Transverse colon (tissue), 4 donors: Measurements from ENCODE around the gene FGF22. TPM values are rescaled to one million over a fixed set of nuclear protein-coding genes. Genes with fewer than 3 reads are reported as not detected.
"Not testable (repeated sequence)": the region's sequence is repeated elsewhere in the genome, so short reads cannot be mapped to it uniquely, and the experiment has no call there.

Source experiments
- DNase-seq: peaks from one replicate; pipeline ENCODE4 v3.0.0-alpha.2; 2019
- H3K27ac ChIP-seq, 4 donors: fragments of 200-600 bp; sonication (generic); 2 replicates each; pipeline ENCODE4 v1.5.1; 2016 to 2018; ENCODE audit warnings: inconsistent platforms in 4 of 4
- H3K27me3 ChIP-seq: fragments of 200-600 bp; sonication (generic); 2 replicates; pipeline ENCODE4 v1.5.1; 2017; ENCODE audit warnings: inconsistent platforms
- H3K36me3 ChIP-seq, 4 donors: fragments of 200-600 bp; sonication (generic); 2 replicates each; pipeline ENCODE4 v1.5.1; 2017 to 2019; ENCODE audit warnings: inconsistent platforms in 4 of 4
- H3K4me1 ChIP-seq, 4 donors: fragments of 200-600 bp; sonication (generic); 2 replicates each; pipeline ENCODE4 v1.5.1; 2017 to 2020; ENCODE audit warnings: inconsistent platforms in 4 of 4
- H3K4me3 ChIP-seq, 4 donors: fragments of 200-600 bp; sonication (generic); 1 replicate in 1 of 4; 2 replicates in 3 of 4; pipeline versions ENCODE4 v1.5.1 to v1.6.1; 2017 to 2019; ENCODE audit warnings: inconsistent platforms in 4 of 4
- H3K9me3 ChIP-seq, 2 donors: fragments of 200-600 bp; sonication (generic); 2 replicates each; pipeline ENCODE4 v1.5.1; 2017 to 2019; ENCODE audit warnings: inconsistent platforms in 2 of 2
- EP300 ChIP-seq: sonication (generic); formaldehyde crosslinking; IDR thresholded peaks from one replicate; pipeline ENCODE4 v1.6.1; 2017; ENCODE audit warnings: antibody characterized with exemption, low read depth
- POLR2A ChIP-seq: fragments of 450-650 bp; IDR thresholded peaks from one replicate; pipeline ENCODE4 v1.6.1; 2016; ENCODE audit warnings: antibody characterized with exemption, mild to moderate bottlenecking, moderate library complexity
- POLR2AphosphoS5 ChIP-seq, 3 donors: sonication (generic); formaldehyde crosslinking; IDR thresholded peaks; one replicate each; pipeline ENCODE4 v1.6.1; 2016; ENCODE audit warnings: antibody characterized with exemption in 3 of 3
- WGBS, 2 donors: methylation state at CpG; one replicate each; pipeline ENCODE4 v1.1.5; 2018; ENCODE audit warnings: low coverage in 1 of 2; 5-methylcytosine and 5-hydroxymethylcytosine counted together
- in situ Hi-C, 4 donors: fragments of 200-750 bp; cut with MboI; loops; one replicate each; pipeline versions ENCODE4 v1.15.0 to v1.15.1; 2017; ENCODE audit warnings: low sequenced_read_pairs in 3 of 4, low pct_ligation_motif_present in 1 of 4, low pct_unique_long_range_greater_than_20kb in 1 of 4
- intact Hi-C: fragments of 100-400 bp; cut with DNase I; formaldehyde crosslinking; loops from one replicate; pipeline ENCODE4 v1.15.1; 2023; ENCODE audit warnings: low total_unique reads
- total RNA-seq, 4 donors: library from RNA; depleted of rRNA; stranded (reverse); fragments of >200 nt; gene quantifications; one replicate each; pipeline ENCODE4 v1.1.0, GENCODE V29; 2016
- TF ChIP-seq, protein P1 (sequence below), 5 experiments: fragments of 200-600 bp in 3 of 5; fragments of 450-650 bp in 2 of 5; sonication (generic) in 3 of 5; IDR thresholded peaks; 1 replicate in 2 of 5; 2 replicates in 3 of 5; pipeline ENCODE4 v1.5.1; 2016 to 2017; ENCODE audit warnings: antibody characterized with exemption in 5 of 5, inconsistent platforms in 3 of 5, mild to moderate bottlenecking in 2 of 5, moderate library complexity in 1 of 5

Gene FGF22
- total RNA-seq, 4 donors from 2014 or later = not detected

DNA sequence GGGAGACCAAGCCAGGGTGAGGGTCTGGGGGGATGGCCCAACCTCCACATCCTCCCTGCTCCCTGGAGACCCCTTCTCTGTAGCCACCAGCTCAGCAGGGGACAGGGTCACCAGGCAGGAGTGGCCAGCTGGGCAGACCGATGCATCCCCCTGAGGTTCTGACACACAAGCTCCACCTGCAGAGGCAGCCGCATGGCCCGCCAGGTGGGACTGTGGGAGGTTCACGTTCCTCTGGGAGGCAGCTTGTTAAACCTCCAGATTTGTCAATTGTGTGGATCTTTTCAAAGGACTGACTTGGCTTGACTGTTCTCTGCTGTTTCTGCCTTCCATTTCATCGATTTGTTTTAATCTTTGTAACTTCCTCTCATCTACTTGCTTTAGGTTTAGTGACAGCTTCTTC is 14.4 kb upstream of the FGF22 start:
- no peak overlapping the region for H3K27ac ChIP-seq
- no peak for DNase-seq
- H3K27me3 ChIP-seq = no peaks in the 10 kb centered on the region
- H3K4me3 ChIP-seq = no peak overlapping the region
- in situ Hi-C loops (no loop called here), intact Hi-C loops (no loop called here)
- no peaks in the 10 kb centered on the region for H3K9me3 ChIP-seq
- peaks cover 0 to 23% (median 10%) of the 10 kb centered on the region in 4 donors for H3K36me3 ChIP-seq
- TF ChIP-seq POLR2A (no peak), POLR2AphosphoS5 (IDR thresholded peaks at IDR 0.05) (no peak), EP300 (no peak)
- TF ChIP-seq, protein P1, sequence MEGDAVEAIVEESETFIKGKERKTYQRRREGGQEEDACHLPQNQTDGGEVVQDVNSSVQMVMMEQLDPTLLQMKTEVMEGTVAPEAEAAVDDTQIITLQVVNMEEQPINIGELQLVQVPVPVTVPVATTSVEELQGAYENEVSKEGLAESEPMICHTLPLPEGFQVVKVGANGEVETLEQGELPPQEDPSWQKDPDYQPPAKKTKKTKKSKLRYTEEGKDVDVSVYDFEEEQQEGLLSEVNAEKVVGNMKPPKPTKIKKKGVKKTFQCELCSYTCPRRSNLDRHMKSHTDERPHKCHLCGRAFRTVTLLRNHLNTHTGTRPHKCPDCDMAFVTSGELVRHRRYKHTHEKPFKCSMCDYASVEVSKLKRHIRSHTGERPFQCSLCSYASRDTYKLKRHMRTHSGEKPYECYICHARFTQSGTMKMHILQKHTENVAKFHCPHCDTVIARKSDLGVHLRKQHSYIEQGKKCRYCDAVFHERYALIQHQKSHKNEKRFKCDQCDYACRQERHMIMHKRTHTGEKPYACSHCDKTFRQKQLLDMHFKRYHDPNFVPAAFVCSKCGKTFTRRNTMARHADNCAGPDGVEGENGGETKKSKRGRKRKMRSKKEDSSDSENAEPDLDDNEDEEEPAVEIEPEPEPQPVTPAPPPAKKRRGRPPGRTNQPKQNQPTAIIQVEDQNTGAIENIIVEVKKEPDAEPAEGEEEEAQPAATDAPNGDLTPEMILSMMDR (IDR thresholded peaks at IDR 0.05) = no peak
- no peaks in the 10 kb centered on the region for H3K4me1 ChIP-seq
- 71 to 98% methylated on average over 1 to 5 of the region's 5 CpGs for WGBS, 2 donors

DNA sequence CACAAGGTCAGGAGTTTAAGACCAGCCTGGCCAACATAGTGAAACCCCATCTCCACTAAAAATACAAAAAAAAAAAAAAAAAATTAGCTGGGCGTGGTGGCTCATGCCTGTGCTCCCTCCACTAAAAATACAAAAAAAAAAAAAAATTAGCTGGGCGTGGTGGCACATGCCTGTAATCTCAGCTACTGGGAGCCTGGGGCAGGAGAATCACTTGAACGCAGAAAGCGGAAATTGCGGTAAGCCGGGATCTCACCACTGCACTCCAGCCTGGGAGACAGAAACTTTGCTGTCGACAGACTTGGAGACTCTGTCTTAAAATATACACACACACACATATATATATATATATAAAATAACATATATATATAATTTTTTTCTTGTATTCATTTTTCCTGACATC is 13.1 kb upstream of the FGF22 start:
- in situ Hi-C loops, H3K27ac ChIP-seq, H3K4me1 ChIP-seq, DNase-seq, intact Hi-C loops, H3K4me3 ChIP-seq, H3K9me3 ChIP-seq, H3K27me3 ChIP-seq: not testable (repeated sequence)
- WGBS, 2 donors = 92 to 94% methylated on average over 6 to 7 of the region's 7 CpGs
- peaks cover 0 to 23% (median 6%) of the 10 kb centered on the region in 4 donors for H3K36me3 ChIP-seq

DNA sequence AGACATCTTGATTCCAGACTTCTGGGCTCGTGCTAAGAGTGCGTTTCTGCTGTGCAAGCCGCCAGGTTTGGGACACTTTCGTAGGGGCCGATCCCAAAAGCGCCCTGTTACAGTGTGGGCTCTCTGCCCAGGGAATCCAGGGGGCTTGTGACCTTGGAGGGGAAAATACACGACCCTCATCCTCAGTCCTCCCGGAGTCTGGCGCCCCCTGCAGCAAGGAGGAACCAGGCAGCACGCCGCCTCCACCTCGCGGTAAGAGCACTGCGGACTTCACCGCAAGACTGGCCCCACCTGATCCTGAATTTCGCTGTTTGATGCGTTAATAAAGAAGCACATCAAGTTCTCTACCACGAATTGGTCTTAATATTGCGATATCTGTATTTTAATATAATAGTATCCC is 11.5 kb upstream of the FGF22 start:
- Histone ChIP-seq H3K9me3 (no peaks in the 10 kb centered on the region), H3K4me3 (no peak overlapping the region), H3K36me3 (peaks cover 0 to 13% (median 6%) of the 10 kb centered on the region in 4 donors), H3K27me3 (no peaks in the 10 kb centered on the region), H3K27ac (no peak overlapping the region), H3K4me1 (peaks cover 7 to 14% (median 12%) of the 10 kb centered on the region in 4 donors)
- intact Hi-C loops (no loop called here), in situ Hi-C loops (no loop called here)
- WGBS, 2 donors = 92 to 100% methylated on average over 11 to 19 of the region's 19 CpGs
- no peak for DNase-seq
- TF ChIP-seq, protein P1 (IDR thresholded peaks at IDR 0.05) = peak in 1 of 5 experiments; percentile 15
- TF ChIP-seq POLR2AphosphoS5 (IDR thresholded peaks at IDR 0.05) (no peak), POLR2A (no peak)

DNA sequence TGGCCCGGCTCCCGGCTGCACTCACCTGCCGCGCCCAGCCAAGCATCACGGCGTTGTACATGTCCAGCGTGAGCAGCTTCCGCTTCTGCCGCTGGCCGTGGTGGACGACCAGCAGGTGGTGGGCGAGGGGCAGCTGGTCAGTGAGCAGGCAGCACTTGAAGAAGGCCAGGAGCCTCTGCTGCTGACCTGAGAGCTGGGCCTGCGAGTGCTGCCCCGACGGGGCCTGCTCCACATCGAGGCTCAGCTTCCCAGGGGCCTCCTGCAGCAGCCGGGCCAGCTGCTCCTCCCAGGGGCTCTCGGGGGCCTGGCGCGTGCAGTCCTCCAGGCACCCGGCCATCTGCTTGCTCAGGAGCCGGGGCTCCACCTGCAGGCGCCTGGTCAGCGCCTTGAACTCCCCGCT is 10.2 kb upstream of the FGF22 start:
- Histone ChIP-seq H3K36me3 (peaks cover 0 to 13% (median 6%) of the 10 kb centered on the region in 4 donors), H3K4me1 (peaks cover 14 to 22% (median 20%) of the 10 kb centered on the region in 4 donors)
- H3K27ac ChIP-seq, DNase-seq, in situ Hi-C loops, intact Hi-C loops, H3K9me3 ChIP-seq, H3K4me3 ChIP-seq, H3K27me3 ChIP-seq: not testable (repeated sequence)
- 86 to 96% methylated on average over 4 to 17 of the region's 25 CpGs for WGBS, 2 donors

DNA sequence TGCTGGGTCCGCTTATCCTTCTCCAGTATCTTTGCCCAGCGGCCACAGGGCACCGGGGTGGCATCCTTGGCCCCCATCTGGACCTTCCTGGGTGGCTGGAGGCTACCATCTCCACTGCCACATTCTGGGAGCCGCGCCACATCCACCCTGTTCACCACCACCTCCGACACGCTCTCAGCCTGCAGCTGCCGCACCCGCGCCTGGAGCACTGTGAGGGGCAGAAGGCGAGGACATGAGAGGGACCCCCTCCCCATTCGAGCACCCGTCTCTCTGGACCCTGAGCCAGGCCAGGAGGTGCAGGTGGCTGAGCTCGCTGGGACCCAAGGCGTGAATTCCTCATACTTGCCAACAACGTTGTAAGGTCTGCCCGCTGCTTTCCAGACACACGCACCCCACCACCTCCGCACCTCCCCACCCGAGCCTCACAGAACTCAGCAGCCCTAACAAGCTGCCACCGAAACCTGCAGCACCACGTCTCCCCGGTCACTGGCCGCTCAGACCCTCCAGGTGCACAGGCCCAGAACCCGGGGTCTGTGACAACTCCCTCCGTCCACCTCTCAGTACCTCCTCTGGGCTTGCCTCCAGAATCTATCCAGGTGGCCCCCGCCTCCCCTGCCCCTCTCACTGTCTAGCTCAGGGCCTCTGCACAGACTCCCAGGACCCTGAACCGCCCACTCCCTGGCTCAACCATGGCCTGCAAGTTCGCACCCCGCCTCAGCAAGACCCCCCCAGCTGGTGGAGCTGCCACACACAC is 9.5 kb upstream of the FGF22 start:
- Histone ChIP-seq H3K27ac (no peak overlapping the region), H3K9me3 (no peaks in the 10 kb centered on the region), H3K36me3 (peaks cover 0 to 13% (median 6%) of the 10 kb centered on the region in 4 donors), H3K27me3 (no peaks in the 10 kb centered on the region), H3K4me3 (no peak overlapping the region), H3K4me1 (peaks cover 17 to 25% (median 21%) of the 10 kb centered on the region in 4 donors)
- WGBS, 2 donors = 97% methylated on average over 30 of the region's 30 CpGs; no CpG with 5 or more reads in 1 of the 2 donors
- in situ Hi-C loops = no loop called here
- DNase-seq = no peak
- no peak for TF ChIP-seq POLR2AphosphoS5 (IDR thresholded peaks at IDR 0.05)
- TF ChIP-seq EP300 = no peak
- intact Hi-C loops = no loop called here
